PC-3 (cell line): Measurements from ENCODE around the gene ATP2A1.

Experiments used
- EZH2 ChIP-seq: fragments of 300-600 bp; sonication (generic); IDR thresholded peaks from one replicate; pipeline ENCODE4 v1.6.1; 2017; ENCODE audit warnings: antibody characterized with exemption, mild to moderate bottlenecking, low read length; ENCODE audit not compliant: unreplicated experiment
- EZH2phosphoT487 ChIP-seq: fragments of 300-600 bp; sonication (generic); IDR thresholded peaks from 2 replicates; pipeline ENCODE4 v1.6.1; 2018; ENCODE audit warnings: mild to moderate bottlenecking, antibody characterized with exemption, low read length, borderline replicate concordance
- TF ChIP-seq, protein P1 (sequence below): fragments of 300-600 bp; sonication (generic); conservative IDR thresholded peaks from 2 replicates; pipeline ENCODE4 v1.5.1; 2017; ENCODE audit warnings: antibody characterized with exemption, low read depth, mild to moderate bottlenecking, low read length

GRCh38 chr16:28844226-28844885, 33.9 kb upstream of the ATP2A1 start:
- TF ChIP-seq, protein P1, sequence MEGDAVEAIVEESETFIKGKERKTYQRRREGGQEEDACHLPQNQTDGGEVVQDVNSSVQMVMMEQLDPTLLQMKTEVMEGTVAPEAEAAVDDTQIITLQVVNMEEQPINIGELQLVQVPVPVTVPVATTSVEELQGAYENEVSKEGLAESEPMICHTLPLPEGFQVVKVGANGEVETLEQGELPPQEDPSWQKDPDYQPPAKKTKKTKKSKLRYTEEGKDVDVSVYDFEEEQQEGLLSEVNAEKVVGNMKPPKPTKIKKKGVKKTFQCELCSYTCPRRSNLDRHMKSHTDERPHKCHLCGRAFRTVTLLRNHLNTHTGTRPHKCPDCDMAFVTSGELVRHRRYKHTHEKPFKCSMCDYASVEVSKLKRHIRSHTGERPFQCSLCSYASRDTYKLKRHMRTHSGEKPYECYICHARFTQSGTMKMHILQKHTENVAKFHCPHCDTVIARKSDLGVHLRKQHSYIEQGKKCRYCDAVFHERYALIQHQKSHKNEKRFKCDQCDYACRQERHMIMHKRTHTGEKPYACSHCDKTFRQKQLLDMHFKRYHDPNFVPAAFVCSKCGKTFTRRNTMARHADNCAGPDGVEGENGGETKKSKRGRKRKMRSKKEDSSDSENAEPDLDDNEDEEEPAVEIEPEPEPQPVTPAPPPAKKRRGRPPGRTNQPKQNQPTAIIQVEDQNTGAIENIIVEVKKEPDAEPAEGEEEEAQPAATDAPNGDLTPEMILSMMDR, result no peak
- TF ChIP-seq EZH2phosphoT487 (no peak), EZH2 (no peak)
